ENCODE data around the gene WDR90. TPM values are rescaled to one million over a fixed set of nuclear protein-coding genes. Genes with fewer than 3 reads are reported as not detected.

WDR90 gene
- total RNA-seq, 1 experiment from 2014 or later, result 68.2 TPM

DNA sequence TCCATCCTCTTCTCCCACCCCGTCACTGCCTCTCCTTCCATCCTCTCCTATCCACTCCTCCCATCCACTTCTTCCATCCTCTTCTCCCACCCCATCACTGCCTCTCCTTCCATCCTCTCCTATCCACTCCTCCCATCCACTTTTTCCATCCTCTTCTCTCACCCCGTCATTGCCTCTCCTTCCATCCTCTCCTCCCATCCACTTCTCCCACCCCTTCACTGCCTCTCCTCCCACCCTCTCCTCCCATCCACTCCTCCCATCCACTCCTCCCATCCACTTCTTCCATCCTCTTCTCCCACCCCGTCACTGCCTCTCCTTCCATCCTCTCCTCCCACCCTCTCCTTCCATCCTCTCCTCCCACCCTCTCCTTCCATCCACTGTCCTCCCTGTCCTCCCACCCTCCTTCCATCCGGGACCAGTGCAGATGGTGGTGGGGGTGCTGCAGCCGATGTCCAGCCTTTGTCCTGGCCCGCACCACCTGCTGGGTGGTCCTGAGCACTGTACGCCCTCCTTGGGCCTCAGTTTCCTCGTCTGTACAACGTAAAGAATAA is 17.3 kb upstream of the WDR90 start:
- WGBS (ENCODE audit: extremely low coverage, insufficient read length, low lambda C conversion rate), result no CpG with 5 or more reads among the region's 9 CpGs

More for the DNA sequence above, 17.3 kb upstream of the WDR90 start:
- H3K27me3 ChIP-seq (ENCODE audit: insufficient read depth, low read length), result no peaks in the 10 kb centered on the region
- no peak overlapping the region for H2AFZ ChIP-seq (ENCODE audit: low read length)
- no peak overlapping the region for H2BK15ac ChIP-seq (ENCODE audit: low read depth, low read length)
- H4K8ac ChIP-seq (replicated peaks; ENCODE audit: insufficient read length, low read depth, low read length), result no peak overlapping the region
- no peak overlapping the region for H3T11ph ChIP-seq (ENCODE audit: low read length)
- Mint-ChIP-seq H3K9me3 (peaks cover 3% of the 10 kb centered on the region in 2 experiments; a peak in 2 of 5 replicates), H3K4me3 (peak overlapping the region in 1 of 2 experiments; percentile 65; a peak in 2 of 5 replicates), H3K36me3 (ENCODE audit: insufficient read depth in 1 of 3, low read depth in 3 of 3) (peaks cover 0 to 6% (median 1%) of the 10 kb centered on the region in 3 experiments; a peak in 5 of 7 replicates), H3K27ac (no peak overlapping the region), H3K27me3 (ENCODE audit: low read depth) (peaks cover 2% of the 10 kb centered on the region; the same call in 1 of the 2 replicates), H3K4me1 (peaks cover 6 to 30% of the 10 kb centered on the region in 2 experiments; a peak in 3 of 4 replicates)
- H3K9ac ChIP-seq (ENCODE audit: extremely low read depth, insufficient read length, low read length), result no peak overlapping the region
- no peak overlapping the region for H2BK120ac ChIP-seq (ENCODE audit: low read depth, low read length, poor library complexity, severe bottlenecking)
- H4K91ac ChIP-seq (ENCODE audit: insufficient read length, low read depth, low read length), result no peak overlapping the region
- peaks cover 2% of the 10 kb centered on the region; the same call in 1 of the 2 replicates for H3K79me2 ChIP-seq (ENCODE audit: insufficient read depth, low read length)
- no peak overlapping the region for H2BK12ac ChIP-seq (ENCODE audit: insufficient read length, low read depth, low read length)
- H3K27ac ChIP-seq (ENCODE audit: insufficient read length, low read depth, low read length), result no peak overlapping the region
- H2AK5ac ChIP-seq (ENCODE audit: insufficient read length, low read length), result no peak overlapping the region
- no peaks in the 10 kb centered on the region for H3K79me1 ChIP-seq (ENCODE audit: insufficient read depth, low read depth, low read length, poor library complexity, severe bottlenecking)
- no peak overlapping the region for H3K4ac ChIP-seq (ENCODE audit: low read depth, low read length)
- no peak overlapping the region for H3K18ac ChIP-seq (ENCODE audit: insufficient read length, low read depth, low read length)
- H2BK5ac ChIP-seq (ENCODE audit: insufficient read length, low read length), result no peak overlapping the region
- no peaks in the 10 kb centered on the region for H4K20me1 ChIP-seq (ENCODE audit: control insufficient read depth, insufficient read depth, insufficient read length)
- no peak overlapping the region for H3K56ac ChIP-seq (ENCODE audit: insufficient read length, low read depth, low read length)
- H3K4me1 ChIP-seq (ENCODE audit: insufficient read depth, low read length), result no peaks in the 10 kb centered on the region; the same call in 1 of the 2 replicates
- no peaks in the 10 kb centered on the region for H3K9me3 ChIP-seq (ENCODE audit: control insufficient read depth, low read depth, low read length)
- no peak overlapping the region for H3K4me2 ChIP-seq (ENCODE audit: insufficient read depth, insufficient read length, low read length)
- no peak for DNase-seq
- TF ChIP-seq, protein P1, sequence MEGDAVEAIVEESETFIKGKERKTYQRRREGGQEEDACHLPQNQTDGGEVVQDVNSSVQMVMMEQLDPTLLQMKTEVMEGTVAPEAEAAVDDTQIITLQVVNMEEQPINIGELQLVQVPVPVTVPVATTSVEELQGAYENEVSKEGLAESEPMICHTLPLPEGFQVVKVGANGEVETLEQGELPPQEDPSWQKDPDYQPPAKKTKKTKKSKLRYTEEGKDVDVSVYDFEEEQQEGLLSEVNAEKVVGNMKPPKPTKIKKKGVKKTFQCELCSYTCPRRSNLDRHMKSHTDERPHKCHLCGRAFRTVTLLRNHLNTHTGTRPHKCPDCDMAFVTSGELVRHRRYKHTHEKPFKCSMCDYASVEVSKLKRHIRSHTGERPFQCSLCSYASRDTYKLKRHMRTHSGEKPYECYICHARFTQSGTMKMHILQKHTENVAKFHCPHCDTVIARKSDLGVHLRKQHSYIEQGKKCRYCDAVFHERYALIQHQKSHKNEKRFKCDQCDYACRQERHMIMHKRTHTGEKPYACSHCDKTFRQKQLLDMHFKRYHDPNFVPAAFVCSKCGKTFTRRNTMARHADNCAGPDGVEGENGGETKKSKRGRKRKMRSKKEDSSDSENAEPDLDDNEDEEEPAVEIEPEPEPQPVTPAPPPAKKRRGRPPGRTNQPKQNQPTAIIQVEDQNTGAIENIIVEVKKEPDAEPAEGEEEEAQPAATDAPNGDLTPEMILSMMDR (conservative IDR thresholded peaks at IDR 0.05), result no peak
- peaks cover 15% of the 10 kb centered on the region for H3K23me2 ChIP-seq (ENCODE audit: insufficient read length, low read depth, low read length, poor library complexity, severe bottlenecking)
- H3K23ac ChIP-seq (ENCODE audit: insufficient read length, low read depth, low read length), result no peak overlapping the region
- no peak overlapping the region for H2BK20ac ChIP-seq (ENCODE audit: low read depth, low read length, poor library complexity, severe bottlenecking)
- H3K14ac ChIP-seq (ENCODE audit: insufficient read depth, low read length), result no peak overlapping the region; the same call in 1 of the 2 replicates
- no peak overlapping the region for H4K5ac ChIP-seq (ENCODE audit: insufficient read length, low read depth, low read length)
